DOHH2 (cell line): Measurements from ENCODE around the gene SMAD3.

Experiments used
- CTCF ChIP-seq: fragments of 200-600 bp; sonication (generic); IDR thresholded peaks from one replicate; pipeline ENCODE4 v1.5.1; 2014; ENCODE audit warnings: antibody characterized with exemption, mild to moderate bottlenecking, low read depth, low read length; ENCODE audit not compliant: poor library complexity, severe bottlenecking
- EZH2phosphoT487 ChIP-seq: fragments of 200-600 bp; sonication (generic); IDR thresholded peaks from 2 replicates; pipeline ENCODE4 v1.6.1; 2017; ENCODE audit warnings: borderline replicate concordance, mild to moderate bottlenecking, antibody characterized with exemption, low read length, moderate library complexity, mixed read lengths

GRCh38 chr15:67090297-67091070 is 25.1 kb downstream of the SMAD3 start:
- TF ChIP-seq CTCF (no peak), EZH2phosphoT487 (no peak)
